GM12878 (cell line): ENCODE measurements around the gene VWA8. TPM values are rescaled to one million over a fixed set of nuclear protein-coding genes. Genes with fewer than 3 reads are reported as not detected.

Experiments used
- ATAC-seq: fragments of 200-7000 bp; cut with Tn5 transposase; 3 replicates; pipeline ENCODE4 v1.9.1; 2020; ENCODE audit warnings: mild to moderate bottlenecking, moderate library complexity
- BruUV-seq: library from RNA; stranded (reverse); fragments of 400-500 nt; replicated peaks from 2 replicates; lab custom pipeline; 2021; lab: Mats Ljungman, UMichigan
- CTCF ChIA-PET: fragments of 300-600 bp; sonication (Branson Sonifier 250); formaldehyde crosslinking; extraction: SDS; loops from one replicate; lab custom pipeline; 2021; ENCODE audit warnings: inconsistent platforms; lab: Yijun Ruan, JAX
- POLR2A ChIA-PET: fragments of 350-600 bp; formaldehyde crosslinking; extraction: SDS; loops from one replicate; lab custom pipeline; 2021; ENCODE audit warnings: inconsistent platforms; lab: Charles Lee
- RAD21 ChIA-PET: fragments of 300-600 bp; sonication (Branson Sonifier 250); formaldehyde crosslinking; loops from one replicate; lab custom pipeline; 2023; ENCODE audit warnings: antibody characterized with exemption; ENCODE audit not compliant: unreplicated experiment; lab: Charles Lee
- SMC1A ChIA-PET: fragments of 300-600 bp; sonication (Branson Sonifier 250); formaldehyde crosslinking; loops from one replicate; lab custom pipeline; 2023; ENCODE audit not compliant: unreplicated experiment, uncharacterized antibody; lab: Charles Lee
- DNase-seq: peaks from one replicate; pipeline ENCODE4 v3.0.0-alpha.2; 2011; ENCODE audit warnings: low read depth, low spot score
- FAIRE-seq: peaks from 3 replicates; lab custom pipeline; 2011; peaks lifted over from hg19 to GRCh38; lab: Jason Lieb, UNC
- H2AFZ ChIP-seq: 2 replicates; pipeline ENCODE4 v1.6.0; 2011; ENCODE audit warnings: low read depth, low read length, control low read depth; ENCODE audit not compliant: control insufficient read depth
- H3K27ac ChIP-seq: 2 replicates; pipeline ENCODE4 v1.5.1; 2011; ENCODE audit warnings: control low read depth; ENCODE audit not compliant: control insufficient read depth, insufficient read depth
- H3K27me3 ChIP-seq, 2 experiments: replicated peaks in 1 of 2; 2 replicates each; pipeline versions ENCODE4 v1.6.0 to v1.6.1; 2011; ENCODE audit warnings: low read length in 1 of 2; ENCODE audit not compliant: control insufficient read depth in 2 of 2, insufficient read depth in 2 of 2
- H3K36me3 ChIP-seq, 2 experiments: 2 replicates each; pipeline ENCODE4 v1.5.1; 2011; ENCODE audit warnings: low read length in 1 of 2; ENCODE audit not compliant: control insufficient read depth in 2 of 2, insufficient read depth in 2 of 2
- H3K4me1 ChIP-seq: 2 replicates; pipeline ENCODE4 v1.6.1; 2011; ENCODE audit warnings: mild to moderate bottlenecking, low read length, moderate library complexity, mixed read lengths; ENCODE audit not compliant: control insufficient read depth, insufficient read depth
- H3K4me2 ChIP-seq: 2 replicates; pipeline ENCODE4 v1.6.0; 2011; ENCODE audit warnings: control low read depth; ENCODE audit not compliant: control insufficient read depth, insufficient read depth
- H3K4me3 ChIP-seq: fragments of 200-600 bp; sonication (generic); 2 replicates; pipeline ENCODE4 v1.5.1; 2016
- H3K79me2 ChIP-seq: 2 replicates; pipeline ENCODE4 v1.6.0; 2011; ENCODE audit warnings: low read length; ENCODE audit not compliant: control insufficient read depth, insufficient read depth
- H3K9ac ChIP-seq: 2 replicates; pipeline ENCODE4 v1.8.0; 2011; ENCODE audit warnings: low read length, control low read depth, mixed read lengths; ENCODE audit not compliant: control insufficient read depth, insufficient read depth
- H3K9me3 ChIP-seq: replicated peaks from 3 replicates; pipeline ENCODE4 v1.5.1; 2011; ENCODE audit warnings: mild to moderate bottlenecking, low read length; ENCODE audit not compliant: control insufficient read depth, insufficient read depth
- H4K20me1 ChIP-seq: 2 replicates; pipeline ENCODE4 v1.6.0; 2011; ENCODE audit not compliant: control insufficient read depth, insufficient read depth
- ATF3 ChIP-seq: IDR thresholded peaks from 2 replicates; pipeline ENCODE4 v1.6.1; 2011; ENCODE audit warnings: low read depth, mild to moderate bottlenecking, low read length, moderate library complexity, borderline replicate concordance; ENCODE audit errors: extremely low read depth
- ATF7 ChIP-seq: fragments of 450-650 bp; IDR thresholded peaks from 2 replicates; pipeline ENCODE4 v1.6.1; 2016; ENCODE audit warnings: low read depth, mild to moderate bottlenecking
- CREB1 ChIP-seq: IDR thresholded peaks from 2 replicates; pipeline ENCODE4 v1.6.1; 2012; ENCODE audit warnings: low read depth, mild to moderate bottlenecking, inconsistent platforms
- IRF3 ChIP-seq: fragments of 450-650 bp; IDR thresholded peaks from 2 replicates; pipeline ENCODE4 v1.6.1; 2014; ENCODE audit warnings: mild to moderate bottlenecking
- NBN ChIP-seq: fragments of 450-650 bp; IDR thresholded peaks from 2 replicates; pipeline ENCODE4 v1.6.1; 2016
- NFYB ChIP-seq: IDR thresholded peaks from 2 replicates; pipeline ENCODE4 v1.6.1; 2011; ENCODE audit warnings: low read depth, mild to moderate bottlenecking, low read length, improper control_type of control experiment, moderate library complexity; ENCODE audit not compliant: insufficient read depth
- NR2C1 ChIP-seq: fragments of 450-650 bp; IDR thresholded peaks from 2 replicates; pipeline ENCODE4 v1.6.1; 2017; ENCODE audit warnings: antibody characterized with exemption, mild to moderate bottlenecking, moderate library complexity
- RAD51 ChIP-seq: fragments of 450-650 bp; IDR thresholded peaks from 2 replicates; pipeline ENCODE4 v1.6.1; 2016; ENCODE audit warnings: moderate library complexity, mild to moderate bottlenecking, inconsistent platforms
- RBBP5 ChIP-seq: fragments of 200-600 bp; sonication (generic); conservative IDR thresholded peaks from 2 replicates; pipeline ENCODE4 v1.6.1; 2016
- RFX5 ChIP-seq: IDR thresholded peaks from 2 replicates; pipeline ENCODE4 v1.6.1; 2011; ENCODE audit warnings: low read depth, low read length, improper control_type of control experiment
- RUNX3 ChIP-seq: IDR thresholded peaks from 2 replicates; pipeline ENCODE4 v1.6.1; 2012; ENCODE audit warnings: low read length, inconsistent platforms
- SMARCA5 ChIP-seq: fragments of 450-650 bp; IDR thresholded peaks from 2 replicates; pipeline ENCODE4 v1.6.1; 2017; ENCODE audit warnings: mild to moderate bottlenecking
- STAT3 ChIP-seq: IDR thresholded peaks from 2 replicates; pipeline ENCODE4 v1.6.1; 2011; ENCODE audit warnings: low read depth, low read length, improper control_type of control experiment
- TBL1XR1 ChIP-seq: IDR thresholded peaks from 2 replicates; pipeline ENCODE4 v1.6.1; 2012; ENCODE audit warnings: low read depth, low read length, improper control_type of control experiment
- ZNF687 ChIP-seq: fragments of 450-650 bp; IDR thresholded peaks from 2 replicates; pipeline ENCODE4 v1.6.1; 2017; ENCODE audit warnings: mild to moderate bottlenecking, moderate library complexity
- WGBS: methylation state at CpG from one replicate; pipeline ENCODE4 v1.1.6; 2016; ENCODE audit warnings: low lambda C conversion rate; ENCODE audit not compliant: insufficient replicate concordance, insufficient coverage; ENCODE audit errors: missing lambda C conversion rate; 5-methylcytosine and 5-hydroxymethylcytosine counted together
- in situ Hi-C: fragments of 300-500 bp; cut with MboI; formaldehyde crosslinking; loops from 9 replicates; pipeline ENCODE4 v1.14.3; 2018; ENCODE audit warnings: mixed read lengths
- intact Hi-C: fragments of 100-400 bp; cut with micrococcal nuclease; formaldehyde crosslinking; loops from one replicate; pipeline ENCODE4 v1.14.2; 2022; ENCODE audit not compliant: unreplicated experiment
- polyA plus RNA-seq, 11 experiments: library from polyadenylated mRNA; depleted of rRNA in 4 of 11; unstranded in 6 of 11; stranded (reverse) in 5 of 11; fragments of >200 nt; fragmentation: Nextera tagmentation in 4 of 11; fragmentation: Illumina TruSeq in 1 of 11; extraction: Ambion mirVana in 4 of 11; extraction: Trizol in 1 of 11; gene quantifications; 1 replicate in 1 of 11; 2 replicates in 10 of 11; pipeline versions ENCODE4 v1.2.1 to v1.2.3, GENCODE V29; 2011 to 2016; ENCODE audit warnings: inconsistent platforms in 2 of 11, missing spikeins in 2 of 11, low read depth in 1 of 11
- total RNA-seq, 4 experiments: library from RNA; depleted of rRNA in 3 of 4; stranded (reverse); fragments of >200 nt in 3 of 4; fragmentation: Illumina TruSeq in 1 of 4; extraction: Trizol in 1 of 4; gene quantifications; 2 replicates each; pipeline versions ENCODE4 v1.2.1 to v1.2.3, GENCODE V29; 2013 to 2021

VWA8 gene
- total and polyA plus RNA-seq, 10 of the 15 experiments (the other 5 are each of a cell fraction or from before 2014, with no cell fraction given), result 3.0 to 21.8 (median 13.5) TPM

GRCh38 chr13:41639237-41639904 is 321.5 kb downstream of the VWA8 start:
- Histone ChIP-seq H2AFZ (no peak overlapping the region), H3K27me3 (no peaks in the 10 kb centered on the region), H3K4me3 (no peak overlapping the region), H3K9me3 (no peaks in the 10 kb centered on the region), H3K4me2 (no peak overlapping the region), H3K9ac (no peak overlapping the region), H4K20me1 (no peaks in the 10 kb centered on the region), H3K36me3 (no peaks in the 10 kb centered on the region), H3K79me2 (no peaks in the 10 kb centered on the region), H3K27ac (no peak overlapping the region), H3K4me1 (no peaks in the 10 kb centered on the region)
- ChIA-PET SMC1A (no interaction called here), POLR2A (no interaction called here), CTCF (no interaction called here), RAD21 (no interaction called here)
- in situ Hi-C loops, result no loop called here
- intact Hi-C loops, result no loop called here
- no TSS peak for BruUV-seq
- WGBS, result 97% methylated on average over 7 of the region's 7 CpGs
- ATAC-seq (no peak), DNase-seq (no peak), FAIRE-seq (no peak)
- TF ChIP-seq SMARCA5, result no peak
- TF ChIP-seq NFYB, result no peak
- no peak for TF ChIP-seq STAT3
- no peak for TF ChIP-seq CREB1

GRCh38 chr13:41637586-41637985 is 323.3 kb downstream of the VWA8 start:
- no peaks in the 10 kb centered on the region for H3K4me1 ChIP-seq
- no peak overlapping the region for H2AFZ ChIP-seq
- H3K4me2 ChIP-seq, result no peak overlapping the region
- no peaks in the 10 kb centered on the region for H4K20me1 ChIP-seq
- H3K79me2 ChIP-seq, result no peaks in the 10 kb centered on the region
- SMC1A ChIA-PET, result no interaction called here
- no peaks in the 10 kb centered on the region for H3K36me3 ChIP-seq
- 100% methylated on average over 1 of the region's 1 CpG for WGBS
- BruUV-seq, result no TSS peak
- H3K9me3 ChIP-seq, result no peaks in the 10 kb centered on the region
- H3K4me3 ChIP-seq, result no peak overlapping the region
- H3K9ac ChIP-seq, result no peak overlapping the region
- in situ Hi-C loops (no loop called here), intact Hi-C loops (no loop called here)
- POLR2A ChIA-PET, result no interaction called here
- no peak overlapping the region for H3K27ac ChIP-seq
- ATAC-seq (no peak), DNase-seq (no peak), FAIRE-seq (no peak)
- RAD21 ChIA-PET, result no interaction called here
- no peaks in the 10 kb centered on the region for H3K27me3 ChIP-seq
- CTCF ChIA-PET, result no interaction called here
- TF ChIP-seq ZNF687 (no peak), RUNX3 (no peak), ATF3 (no peak), NR2C1 (no peak), RFX5 (no peak), RAD51 (no peak), RBBP5 (no peak), TBL1XR1 (no peak), IRF3 (no peak), NBN (no peak), ATF7 (no peak)
